Transverse colon (tissue), 4 donors: Measurements from ENCODE around the gene ZFP42. TPM values are rescaled to one million over a fixed set of nuclear protein-coding genes. Genes with fewer than 3 reads are reported as not detected.
"Not testable (repeated sequence)": the region's sequence is repeated elsewhere in the genome, so short reads cannot be mapped to it uniquely, and the experiment has no call there.

ENCODE experiments used
- DNase-seq: peaks from one replicate; pipeline ENCODE4 v3.0.0-alpha.2; 2019
- H3K27ac ChIP-seq, 4 donors: fragments of 200-600 bp; sonication (generic); 2 replicates each; pipeline ENCODE4 v1.5.1; 2016 to 2018; ENCODE audit warnings: inconsistent platforms in 4 of 4
- H3K27me3 ChIP-seq: fragments of 200-600 bp; sonication (generic); 2 replicates; pipeline ENCODE4 v1.5.1; 2017; ENCODE audit warnings: inconsistent platforms
- H3K36me3 ChIP-seq, 4 donors: fragments of 200-600 bp; sonication (generic); 2 replicates each; pipeline ENCODE4 v1.5.1; 2017 to 2019; ENCODE audit warnings: inconsistent platforms in 4 of 4
- H3K4me1 ChIP-seq, 4 donors: fragments of 200-600 bp; sonication (generic); 2 replicates each; pipeline ENCODE4 v1.5.1; 2017 to 2020; ENCODE audit warnings: inconsistent platforms in 4 of 4
- H3K4me3 ChIP-seq, 4 donors: fragments of 200-600 bp; sonication (generic); 1 replicate in 1 of 4; 2 replicates in 3 of 4; pipeline versions ENCODE4 v1.5.1 to v1.6.1; 2017 to 2019; ENCODE audit warnings: inconsistent platforms in 4 of 4
- H3K9me3 ChIP-seq, 2 donors: fragments of 200-600 bp; sonication (generic); 2 replicates each; pipeline ENCODE4 v1.5.1; 2017 to 2019; ENCODE audit warnings: inconsistent platforms in 2 of 2
- EP300 ChIP-seq: sonication (generic); formaldehyde crosslinking; IDR thresholded peaks from one replicate; pipeline ENCODE4 v1.6.1; 2017; ENCODE audit warnings: antibody characterized with exemption, low read depth
- POLR2A ChIP-seq: fragments of 450-650 bp; IDR thresholded peaks from one replicate; pipeline ENCODE4 v1.6.1; 2016; ENCODE audit warnings: antibody characterized with exemption, mild to moderate bottlenecking, moderate library complexity
- POLR2AphosphoS5 ChIP-seq, 3 donors: sonication (generic); formaldehyde crosslinking; IDR thresholded peaks; one replicate each; pipeline ENCODE4 v1.6.1; 2016; ENCODE audit warnings: antibody characterized with exemption in 3 of 3
- WGBS, 2 donors: methylation state at CpG; one replicate each; pipeline ENCODE4 v1.1.5; 2018; ENCODE audit warnings: low coverage in 1 of 2; 5-methylcytosine and 5-hydroxymethylcytosine counted together
- in situ Hi-C, 4 donors: fragments of 200-750 bp; cut with MboI; loops; one replicate each; pipeline versions ENCODE4 v1.15.0 to v1.15.1; 2017; ENCODE audit warnings: low sequenced_read_pairs in 3 of 4, low pct_ligation_motif_present in 1 of 4, low pct_unique_long_range_greater_than_20kb in 1 of 4
- intact Hi-C: fragments of 100-400 bp; cut with DNase I; formaldehyde crosslinking; loops from one replicate; pipeline ENCODE4 v1.15.1; 2023; ENCODE audit warnings: low total_unique reads
- total RNA-seq, 4 donors: library from RNA; depleted of rRNA; stranded (reverse); fragments of >200 nt; gene quantifications; one replicate each; pipeline ENCODE4 v1.1.0, GENCODE V29; 2016
- TF ChIP-seq, protein P1 (sequence below), 5 experiments: fragments of 200-600 bp in 3 of 5; fragments of 450-650 bp in 2 of 5; sonication (generic) in 3 of 5; IDR thresholded peaks; 1 replicate in 2 of 5; 2 replicates in 3 of 5; pipeline ENCODE4 v1.5.1; 2016 to 2017; ENCODE audit warnings: antibody characterized with exemption in 5 of 5, inconsistent platforms in 3 of 5, mild to moderate bottlenecking in 2 of 5, moderate library complexity in 1 of 5

Gene ZFP42
- total RNA-seq, 4 donors from 2014 or later = not detected

DNA sequence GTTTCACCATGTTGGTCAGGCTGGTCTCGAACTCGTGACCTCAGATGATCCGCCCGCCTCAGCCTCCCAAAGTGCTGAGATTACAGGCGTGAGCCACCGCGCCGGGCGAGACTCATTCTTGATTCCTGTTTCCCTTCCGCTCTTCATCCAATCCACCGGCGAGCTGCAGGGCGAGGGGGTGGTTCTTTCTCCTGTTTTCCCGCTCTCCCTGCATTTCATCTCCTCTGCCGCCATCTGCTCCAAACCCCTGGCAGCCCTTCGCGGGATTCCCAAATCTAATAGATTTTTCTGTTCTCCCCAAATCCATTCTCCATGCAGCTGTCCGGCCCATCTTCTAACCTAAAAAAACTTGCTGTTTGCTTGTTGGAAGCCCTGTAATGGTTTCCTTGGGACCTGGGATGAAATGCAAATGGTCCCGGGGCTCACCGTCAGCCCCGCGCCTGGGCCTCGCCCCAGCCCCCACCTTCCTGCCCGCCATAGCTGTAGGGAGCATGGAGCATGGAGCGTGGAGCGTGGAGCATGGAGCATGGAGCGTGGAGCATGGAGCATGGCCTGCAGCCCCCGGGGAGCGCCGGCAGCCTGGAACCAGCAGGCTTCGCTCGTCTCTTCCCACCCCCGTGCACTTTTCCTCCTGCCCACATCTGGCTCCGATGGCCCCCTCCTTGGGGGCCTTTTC is 1.1 kb downstream of the ZFP42 start:
- in situ Hi-C loops = no loop called here
- intact Hi-C loops = no loop called here
- Histone ChIP-seq H3K27ac (no peak overlapping the region), H3K27me3 (peaks cover 11% of the 10 kb centered on the region), H3K9me3 (no peaks in the 10 kb centered on the region), H3K4me3 (no peak overlapping the region), H3K36me3 (no peaks in the 10 kb centered on the region), H3K4me1 (no peaks in the 10 kb centered on the region)
- no peak for TF ChIP-seq EP300
- TF ChIP-seq POLR2A = no peak
- TF ChIP-seq, protein P1, sequence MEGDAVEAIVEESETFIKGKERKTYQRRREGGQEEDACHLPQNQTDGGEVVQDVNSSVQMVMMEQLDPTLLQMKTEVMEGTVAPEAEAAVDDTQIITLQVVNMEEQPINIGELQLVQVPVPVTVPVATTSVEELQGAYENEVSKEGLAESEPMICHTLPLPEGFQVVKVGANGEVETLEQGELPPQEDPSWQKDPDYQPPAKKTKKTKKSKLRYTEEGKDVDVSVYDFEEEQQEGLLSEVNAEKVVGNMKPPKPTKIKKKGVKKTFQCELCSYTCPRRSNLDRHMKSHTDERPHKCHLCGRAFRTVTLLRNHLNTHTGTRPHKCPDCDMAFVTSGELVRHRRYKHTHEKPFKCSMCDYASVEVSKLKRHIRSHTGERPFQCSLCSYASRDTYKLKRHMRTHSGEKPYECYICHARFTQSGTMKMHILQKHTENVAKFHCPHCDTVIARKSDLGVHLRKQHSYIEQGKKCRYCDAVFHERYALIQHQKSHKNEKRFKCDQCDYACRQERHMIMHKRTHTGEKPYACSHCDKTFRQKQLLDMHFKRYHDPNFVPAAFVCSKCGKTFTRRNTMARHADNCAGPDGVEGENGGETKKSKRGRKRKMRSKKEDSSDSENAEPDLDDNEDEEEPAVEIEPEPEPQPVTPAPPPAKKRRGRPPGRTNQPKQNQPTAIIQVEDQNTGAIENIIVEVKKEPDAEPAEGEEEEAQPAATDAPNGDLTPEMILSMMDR (IDR thresholded peaks at IDR 0.05) = no peak
- no peak for TF ChIP-seq POLR2AphosphoS5 (IDR thresholded peaks at IDR 0.05)
- 58 to 65% methylated on average over 10 to 34 of the region's 34 CpGs for WGBS, 2 donors
- DNase-seq = no peak

DNA sequence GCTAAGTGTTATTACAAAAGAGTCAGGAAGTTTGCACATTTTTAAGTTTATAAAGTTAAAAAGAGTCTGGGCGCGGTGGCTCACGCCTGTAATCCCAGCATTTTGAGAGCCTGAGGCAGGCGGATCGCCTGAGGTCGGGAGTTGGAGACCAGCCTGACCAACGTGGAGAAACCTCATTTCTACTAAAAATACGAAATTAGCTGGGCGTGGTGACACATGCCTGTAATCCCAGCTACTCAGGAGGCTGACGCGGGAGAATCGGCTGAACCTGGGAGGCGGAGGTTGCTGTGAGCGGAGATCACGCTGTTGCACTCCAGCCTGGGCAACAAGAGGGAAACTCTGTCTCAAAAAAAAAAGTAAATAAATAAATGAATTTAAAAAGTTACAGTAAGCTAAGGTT is 2.4 kb downstream of the ZFP42 start:
- H3K4me3 ChIP-seq, H3K9me3 ChIP-seq, DNase-seq, in situ Hi-C loops, H3K27ac ChIP-seq, H3K36me3 ChIP-seq, H3K4me1 ChIP-seq, intact Hi-C loops: not testable (repeated sequence)
- H3K27me3 ChIP-seq = peaks cover 11% of the 10 kb centered on the region
- WGBS, 2 donors = 84 to 86% methylated on average over 13 to 15 of the region's 15 CpGs

DNA sequence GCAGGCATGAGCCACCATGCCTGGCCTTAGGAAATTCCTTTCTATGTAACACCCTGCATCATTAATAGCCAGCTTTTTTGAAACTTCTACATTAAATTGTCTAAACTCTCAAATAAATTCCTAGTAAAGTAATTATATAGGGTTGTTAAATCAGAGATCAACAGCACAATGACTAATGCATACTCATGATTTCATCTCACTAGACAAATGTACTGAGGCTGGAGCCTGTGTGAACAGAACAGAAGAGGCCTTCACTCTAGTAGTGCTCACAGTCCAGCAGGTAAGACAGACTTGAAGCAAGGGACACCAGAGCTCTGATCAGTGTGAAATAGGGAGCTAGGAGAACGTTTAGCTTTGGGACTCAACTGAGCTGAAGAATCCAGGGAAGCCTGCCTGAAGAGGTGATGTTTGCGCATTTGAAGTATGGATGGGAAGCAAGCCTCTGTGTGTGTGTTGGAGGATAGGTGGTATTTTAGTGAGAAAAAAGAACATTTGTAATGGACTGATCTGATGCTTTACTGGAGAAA is 3.9 kb downstream of the ZFP42 start:
- in situ Hi-C loops (no loop called here), intact Hi-C loops (no loop called here)
- Histone ChIP-seq H3K4me1 (no peaks in the 10 kb centered on the region), H3K27me3 (peaks cover 11% of the 10 kb centered on the region), H3K36me3 (no peaks in the 10 kb centered on the region), H3K9me3 (no peaks in the 10 kb centered on the region), H3K4me3 (no peak overlapping the region), H3K27ac (no peak overlapping the region)
- 79 to 86% methylated on average over 2 of the region's 2 CpGs for WGBS, 2 donors
- TF ChIP-seq POLR2A (no peak), POLR2AphosphoS5 (IDR thresholded peaks at IDR 0.05) (no peak), EP300 (no peak)
- TF ChIP-seq, protein P1 (IDR thresholded peaks at IDR 0.05) = no peak
- no peak for DNase-seq

DNA sequence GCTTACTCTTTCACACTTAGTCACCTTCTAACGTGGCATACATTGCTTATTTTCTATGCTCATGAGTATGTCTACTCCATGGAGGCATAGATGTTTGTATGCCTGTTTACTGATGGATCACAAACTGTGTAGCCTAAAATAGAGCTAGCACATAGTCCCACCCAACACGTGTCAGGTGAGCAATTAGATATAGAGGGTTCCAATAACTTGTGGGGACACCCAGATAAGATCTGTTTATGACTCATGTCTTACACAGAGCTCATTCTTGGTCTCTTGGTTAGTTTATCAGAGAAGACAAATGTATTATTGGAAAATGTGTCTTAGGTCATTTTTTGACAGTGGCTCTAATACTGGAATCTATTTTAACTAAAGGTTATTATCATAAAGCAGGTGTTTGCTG is 6.8 kb downstream of the ZFP42 start:
- no peaks in the 10 kb centered on the region for H3K36me3 ChIP-seq
- DNase-seq = no peak
- intact Hi-C loops (no loop called here), in situ Hi-C loops (no loop called here)
- H3K4me1 ChIP-seq = no peaks in the 10 kb centered on the region
- TF ChIP-seq POLR2AphosphoS5 (IDR thresholded peaks at IDR 0.05) = no peak
- TF ChIP-seq POLR2A = no peak
- TF ChIP-seq EP300 = no peak
- TF ChIP-seq, protein P1 (IDR thresholded peaks at IDR 0.05) = no peak
- H3K4me3 ChIP-seq = no peak overlapping the region
- no peak overlapping the region for H3K27ac ChIP-seq
- H3K27me3 ChIP-seq = no peaks in the 10 kb centered on the region
- 43 to 57% methylated on average over 1 to 2 of the region's 2 CpGs for WGBS, 2 donors
- H3K9me3 ChIP-seq = no peaks in the 10 kb centered on the region

DNA sequence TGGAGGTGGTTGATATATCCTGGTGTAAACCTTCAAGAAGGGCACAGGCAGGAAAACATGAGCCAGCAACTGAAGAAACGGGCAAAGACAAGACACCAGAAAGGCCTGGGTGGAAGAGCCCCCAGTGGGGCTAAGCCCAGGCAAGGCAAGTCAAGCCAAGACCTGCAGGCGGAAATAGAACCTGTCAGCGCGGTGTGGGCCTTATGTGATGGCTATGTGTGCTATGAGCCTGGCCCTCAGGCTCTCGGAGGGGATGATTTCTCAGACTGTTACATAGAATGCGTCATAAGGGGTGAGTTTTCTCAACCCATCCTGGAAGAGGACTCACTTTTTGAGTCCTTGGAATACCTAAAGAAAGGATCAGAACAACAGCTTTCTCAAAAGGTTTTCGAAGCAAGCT is 7.2 kb downstream of the ZFP42 start:
- Histone ChIP-seq H3K4me3 (no peak overlapping the region), H3K27me3 (no peaks in the 10 kb centered on the region), H3K4me1 (no peaks in the 10 kb centered on the region), H3K36me3 (no peaks in the 10 kb centered on the region), H3K9me3 (no peaks in the 10 kb centered on the region), H3K27ac (no peak overlapping the region)
- TF ChIP-seq, protein P1 (IDR thresholded peaks at IDR 0.05) = no peak
- TF ChIP-seq POLR2AphosphoS5 (IDR thresholded peaks at IDR 0.05) = no peak
- TF ChIP-seq POLR2A = no peak
- no peak for TF ChIP-seq EP300
- WGBS, 2 donors = 88 to 93% methylated on average over 3 to 7 of the region's 7 CpGs
- intact Hi-C loops = no loop called here
- in situ Hi-C loops = no loop called here
- no peak for DNase-seq
